ENCODE results near the gene RNU11.
"Not testable (repeated sequence)": the region's sequence is repeated elsewhere in the genome, so short reads cannot be mapped to it uniquely, and the experiment has no call there.

RNU11 gene

GRCh38 chr1:28671254-28671780 lies 22.9 kb downstream of the RNU11 start:
- no peak for DNase-seq (ENCODE audit: low spot score)
- no peak for TF ChIP-seq CTCF (IDR thresholded peaks at IDR 0.05; ENCODE audit: poor library complexity, severe bottlenecking)
- H3K36me3 ChIP-seq (ENCODE audit: low read depth): no peaks in the 10 kb centered on the region; the same call in 1 of the 2 replicates

GRCh38 chr1:28672971-28673370 lies 24.6 kb downstream of the RNU11 start:
- not testable (repeated sequence) for H3K4me1 ChIP-seq (ENCODE audit: insufficient read depth, poor library complexity, severe bottlenecking); H3K27me3 ChIP-seq (ENCODE audit: insufficient read depth, poor library complexity, severe bottlenecking); H3K27ac ChIP-seq (ENCODE audit: poor library complexity, severe bottlenecking); H3K36me3 ChIP-seq (ENCODE audit: low read depth); H3K4me3 ChIP-seq (ENCODE audit: severe bottlenecking); ATAC-seq (ENCODE audit: low read depth); H3K9me3 ChIP-seq (ENCODE audit: severe bottlenecking); DNase-seq (ENCODE audit: low spot score)

More at GRCh38 chr1:28671254-28671780, 22.9 kb downstream of the RNU11 start:
- Histone ChIP-seq H3K9me3 (ENCODE audit: severe bottlenecking) (no peaks in the 10 kb centered on the region), H3K27me3 (ENCODE audit: insufficient read depth, poor library complexity, severe bottlenecking) (no peaks in the 10 kb centered on the region), H3K4me1 (ENCODE audit: insufficient read depth, poor library complexity, severe bottlenecking) (peaks cover 4% of the 10 kb centered on the region), H3K27ac (ENCODE audit: poor library complexity, severe bottlenecking) (no peak overlapping the region), H3K4me3 (ENCODE audit: severe bottlenecking) (no peak overlapping the region)
- no peak for ATAC-seq (ENCODE audit: low read depth)

GRCh38 chr1:28675924-28676257 lies 27.5 kb downstream of the RNU11 start:
- DNase-seq (ENCODE audit: low spot score) (no peak), ATAC-seq (ENCODE audit: low read depth) (no peak)
- H3K4me1 ChIP-seq (ENCODE audit: insufficient read depth, poor library complexity, severe bottlenecking): no peaks in the 10 kb centered on the region
- no peak for TF ChIP-seq CTCF (IDR thresholded peaks at IDR 0.05; ENCODE audit: poor library complexity, severe bottlenecking)
- H3K9me3 ChIP-seq (ENCODE audit: severe bottlenecking): no peaks in the 10 kb centered on the region
- no peak overlapping the region for H3K27ac ChIP-seq (ENCODE audit: poor library complexity, severe bottlenecking)
- H3K27me3 ChIP-seq (ENCODE audit: insufficient read depth, poor library complexity, severe bottlenecking): no peaks in the 10 kb centered on the region
- no peak overlapping the region for H3K4me3 ChIP-seq (ENCODE audit: severe bottlenecking)
- no peaks in the 10 kb centered on the region; the same call in 1 of the 2 replicates for H3K36me3 ChIP-seq (ENCODE audit: low read depth)

GRCh38 chr1:28680151-28680550 lies 31.8 kb downstream of the RNU11 start:
- no peak overlapping the region for H3K4me3 ChIP-seq (ENCODE audit: severe bottlenecking)
- TF ChIP-seq CTCF (IDR thresholded peaks at IDR 0.05; ENCODE audit: poor library complexity, severe bottlenecking): no peak
- H3K4me1 ChIP-seq (ENCODE audit: insufficient read depth, poor library complexity, severe bottlenecking): no peaks in the 10 kb centered on the region

GRCh38 chr1:28682840-28683239 lies 34.4 kb downstream of the RNU11 start:
- H3K27ac ChIP-seq (ENCODE audit: poor library complexity, severe bottlenecking): no peak overlapping the region
- no peak for DNase-seq (ENCODE audit: low spot score)
- TF ChIP-seq CTCF (IDR thresholded peaks at IDR 0.05; ENCODE audit: poor library complexity, severe bottlenecking): no peak

More at GRCh38 chr1:28680151-28680550, 31.8 kb downstream of the RNU11 start:
- no peaks in the 10 kb centered on the region for H3K27me3 ChIP-seq (ENCODE audit: insufficient read depth, poor library complexity, severe bottlenecking)
- peaks cover 10% of the 10 kb centered on the region; the same call in 1 of the 2 replicates for H3K36me3 ChIP-seq (ENCODE audit: low read depth)
- no peak overlapping the region for H3K27ac ChIP-seq (ENCODE audit: poor library complexity, severe bottlenecking)
- no peaks in the 10 kb centered on the region for H3K9me3 ChIP-seq (ENCODE audit: severe bottlenecking)
- DNase-seq (ENCODE audit: low spot score) (no peak), ATAC-seq (ENCODE audit: low read depth) (no peak)

More at GRCh38 chr1:28682840-28683239, 34.4 kb downstream of the RNU11 start:
- H3K4me1 ChIP-seq (ENCODE audit: insufficient read depth, poor library complexity, severe bottlenecking): no peaks in the 10 kb centered on the region
- H3K4me3 ChIP-seq (ENCODE audit: severe bottlenecking): no peak overlapping the region
- no peaks in the 10 kb centered on the region for H3K9me3 ChIP-seq (ENCODE audit: severe bottlenecking)
- H3K36me3 ChIP-seq (ENCODE audit: low read depth): peaks cover 14% of the 10 kb centered on the region; the same call in 1 of the 2 replicates
- no peaks in the 10 kb centered on the region for H3K27me3 ChIP-seq (ENCODE audit: insufficient read depth, poor library complexity, severe bottlenecking)
- ATAC-seq (ENCODE audit: low read depth): peak; percentile 58; the same call in 1 of the 3 replicates

All from RWPE2 (cell line).